Measurements from ENCODE around the gene MYOZ3. TPM values are rescaled to one million over a fixed set of nuclear protein-coding genes. Genes with fewer than 3 reads are reported as not detected.

MYOZ3 gene
- total and polyA plus RNA-seq, 10 of the 15 experiments (the other 5 are each of a cell fraction or from before 2014, with no cell fraction given): 0.04 to 1.1 (median 0.10) TPM; not detected in 4

GRCh38 chr5:150648294-150649107, 12.6 kb upstream of the MYOZ3 start (continued):
- no peak for TF ChIP-seq ZBTB4 (CRISPR knock-in tag; IDR thresholded peaks at IDR 0.05)
- TF ChIP-seq MYC (IDR thresholded peaks at IDR 0.05; ENCODE audit: insufficient read depth, insufficient read length, insufficient replicate concordance, low read length, severe bottlenecking): no peak
- TF ChIP-seq WRNIP1 (IDR thresholded peaks at IDR 0.05; ENCODE audit: borderline replicate concordance, low read depth, low read length): no peak
- TF ChIP-seq FOS (IDR thresholded peaks at IDR 0.05; ENCODE audit: borderline replicate concordance, extremely low read depth, insufficient read length): no peak
- TF ChIP-seq IRF5 (IDR thresholded peaks at IDR 0.05; ENCODE audit: borderline replicate concordance): no peak
- no peak for TF ChIP-seq SMAD1 (IDR thresholded peaks at IDR 0.05; ENCODE audit: low read depth, partially characterized antibody)
- TF ChIP-seq TCF7 (IDR thresholded peaks at IDR 0.05; ENCODE audit: borderline replicate concordance): no peak
